OCI-LY3 (cell line): Measurements from ENCODE around the gene GALNT2.

ENCODE experiments used
- H2AFZ ChIP-seq: fragments of 200-600, 300-600 bp; shearing (Covaris generic); 2 replicates; pipeline ENCODE4 v1.6.0; 2014; ENCODE audit warnings: antibody characterized with exemption, low read depth, low read length
- H3K27ac ChIP-seq: fragments of 200-600, 300-600 bp; sonication (generic); 2 replicates; pipeline ENCODE4 v1.5.1; 2014; ENCODE audit warnings: mild to moderate bottlenecking, low read length, moderate library complexity, mixed read lengths
- H3K27me3 ChIP-seq: fragments of 200-600, 300-600 bp; sonication (generic); 2 replicates; pipeline ENCODE4 v1.6.1; 2014; ENCODE audit warnings: low read depth, low read length, mixed read lengths
- H3K36me3 ChIP-seq: fragments of 200-600, 300-600 bp; sonication (generic); replicated peaks from 2 replicates; pipeline ENCODE3; 2014; ENCODE audit warnings: low read depth, low read length, mixed read lengths
- H3K4me1 ChIP-seq: fragments of 300-600, 200-600 bp; sonication (generic); 2 replicates; pipeline ENCODE4 v1.6.1; 2014; ENCODE audit warnings: low read length, mixed read lengths
- H3K4me2 ChIP-seq: fragments of 200-600, 300-600 bp; sonication (generic); 2 replicates; pipeline ENCODE4 v1.6.1; 2014; ENCODE audit warnings: low read length, mixed read lengths
- H3K4me3 ChIP-seq: fragments of 300-600, 200-600 bp; sonication (generic); 2 replicates; pipeline ENCODE4 v1.5.1; 2014; ENCODE audit warnings: antibody characterized with exemption, mild to moderate bottlenecking, low read length, moderate library complexity
- H3K79me2 ChIP-seq: fragments of 300-600, 200-600 bp; shearing (Covaris generic); 2 replicates; pipeline ENCODE4 v1.6.1; 2014; ENCODE audit warnings: mild to moderate bottlenecking, low read length, mixed read lengths
- H3K9ac ChIP-seq: fragments of 300-600, 200-600 bp; shearing (Covaris generic); 2 replicates; pipeline ENCODE4 v1.6.0; 2014; ENCODE audit warnings: mild to moderate bottlenecking, low read length, moderate library complexity
- H3K9me3 ChIP-seq: fragments of 200-600, 300-600 bp; shearing (Covaris generic); 2 replicates; pipeline ENCODE4 v1.6.1; 2014; ENCODE audit warnings: low read length, mixed read lengths; ENCODE audit not compliant: insufficient read depth
- H4K20me1 ChIP-seq: fragments of 200-600, 300-600 bp; sonication (generic); 2 replicates; pipeline ENCODE4 v1.6.1; 2016; ENCODE audit warnings: low read length, mixed read lengths; ENCODE audit not compliant: insufficient read depth
- EZH2phosphoT487 ChIP-seq: fragments of 200-600 bp; shearing (Covaris generic); IDR thresholded peaks from 2 replicates; pipeline ENCODE4 v1.6.1; 2018; ENCODE audit warnings: antibody characterized with exemption, mixed run types, low read depth
- TF ChIP-seq, protein P1 (sequence below): fragments of 200-600, 300-600 bp; sonication (generic); IDR thresholded peaks from 2 replicates; pipeline ENCODE4 v1.5.1; 2014; ENCODE audit warnings: antibody characterized with exemption, low read length, low read depth

Gene GALNT2

DNA sequence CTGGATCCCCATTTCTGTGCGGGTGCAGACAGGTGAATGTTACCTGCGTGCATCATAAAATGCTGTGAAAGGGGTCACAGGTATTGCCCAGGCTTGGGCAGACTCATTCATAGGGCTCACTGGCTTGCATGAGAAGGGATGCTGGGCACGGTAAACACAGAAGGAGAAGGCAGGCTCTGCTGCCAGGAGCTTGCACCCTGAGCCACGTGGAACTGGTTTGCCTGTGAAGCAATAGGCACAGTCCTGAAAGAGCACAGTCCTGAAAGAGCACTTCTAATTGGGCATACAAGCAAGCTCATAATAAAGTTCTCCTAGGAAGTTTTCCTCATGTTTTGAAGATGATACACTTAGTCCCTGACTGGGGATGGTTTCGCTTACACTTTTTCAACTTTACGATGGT lies 40.9 kb downstream of the GALNT2 start:
- H3K4me3 ChIP-seq = no peak overlapping the region
- peaks cover 62% of the 10 kb centered on the region for H4K20me1 ChIP-seq
- H3K27ac ChIP-seq = no peak overlapping the region
- peak overlapping the region; percentile 65; the same call in 1 of the 2 replicates for H3K4me2 ChIP-seq
- TF ChIP-seq, protein P1, sequence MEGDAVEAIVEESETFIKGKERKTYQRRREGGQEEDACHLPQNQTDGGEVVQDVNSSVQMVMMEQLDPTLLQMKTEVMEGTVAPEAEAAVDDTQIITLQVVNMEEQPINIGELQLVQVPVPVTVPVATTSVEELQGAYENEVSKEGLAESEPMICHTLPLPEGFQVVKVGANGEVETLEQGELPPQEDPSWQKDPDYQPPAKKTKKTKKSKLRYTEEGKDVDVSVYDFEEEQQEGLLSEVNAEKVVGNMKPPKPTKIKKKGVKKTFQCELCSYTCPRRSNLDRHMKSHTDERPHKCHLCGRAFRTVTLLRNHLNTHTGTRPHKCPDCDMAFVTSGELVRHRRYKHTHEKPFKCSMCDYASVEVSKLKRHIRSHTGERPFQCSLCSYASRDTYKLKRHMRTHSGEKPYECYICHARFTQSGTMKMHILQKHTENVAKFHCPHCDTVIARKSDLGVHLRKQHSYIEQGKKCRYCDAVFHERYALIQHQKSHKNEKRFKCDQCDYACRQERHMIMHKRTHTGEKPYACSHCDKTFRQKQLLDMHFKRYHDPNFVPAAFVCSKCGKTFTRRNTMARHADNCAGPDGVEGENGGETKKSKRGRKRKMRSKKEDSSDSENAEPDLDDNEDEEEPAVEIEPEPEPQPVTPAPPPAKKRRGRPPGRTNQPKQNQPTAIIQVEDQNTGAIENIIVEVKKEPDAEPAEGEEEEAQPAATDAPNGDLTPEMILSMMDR = no peak
- TF ChIP-seq EZH2phosphoT487 = no peak
- H2AFZ ChIP-seq = no peak overlapping the region
- peaks cover 100% of the 10 kb centered on the region for H3K4me1 ChIP-seq
- no peaks in the 10 kb centered on the region; the same call in 1 of the 2 replicates for H3K27me3 ChIP-seq
- H3K79me2 ChIP-seq = peaks cover 84% of the 10 kb centered on the region
- no peak overlapping the region for H3K9ac ChIP-seq
- H3K36me3 ChIP-seq = peaks cover 4% of the 10 kb centered on the region
- no peaks in the 10 kb centered on the region for H3K9me3 ChIP-seq

DNA sequence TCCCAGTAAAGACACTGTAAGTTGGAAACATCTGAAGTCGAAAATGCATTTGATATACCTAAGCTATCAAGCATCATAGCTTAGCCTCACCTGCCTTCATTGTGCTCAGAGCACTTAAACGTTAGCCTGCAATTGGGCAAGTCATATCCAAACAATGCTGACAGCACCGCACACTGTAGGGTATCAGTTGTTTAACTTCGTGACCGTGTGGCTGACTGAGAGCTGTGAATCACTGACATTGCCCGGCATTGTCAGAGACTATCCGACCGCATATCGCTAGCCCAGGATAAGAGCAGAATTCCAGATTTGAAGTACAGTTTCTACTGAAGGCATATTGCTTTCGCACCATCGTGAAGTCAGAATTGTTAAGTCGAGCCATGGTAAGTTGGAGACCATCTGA lies 41.5 kb downstream of the GALNT2 start:
- no peaks in the 10 kb centered on the region for H3K9me3 ChIP-seq
- no peaks in the 10 kb centered on the region; the same call in 1 of the 2 replicates for H3K27me3 ChIP-seq
- peaks cover 64% of the 10 kb centered on the region for H4K20me1 ChIP-seq
- no peak overlapping the region for H3K27ac ChIP-seq
- H3K4me1 ChIP-seq = peaks cover 100% of the 10 kb centered on the region
- H3K36me3 ChIP-seq = peaks cover 4% of the 10 kb centered on the region
- no peak overlapping the region for H3K4me3 ChIP-seq
- no peak overlapping the region for H2AFZ ChIP-seq
- H3K4me2 ChIP-seq = peak overlapping the region; percentile 65
- peaks cover 84% of the 10 kb centered on the region for H3K79me2 ChIP-seq
- H3K9ac ChIP-seq = no peak overlapping the region
- no peak for TF ChIP-seq EZH2phosphoT487
- TF ChIP-seq, protein P1 = no peak

GRCh38 chr1:230109066-230109465 lies 42.0 kb downstream of the GALNT2 start:
- Histone ChIP-seq H3K9ac (peak overlapping the region; percentile 17; the same call in 1 of the 2 replicates), H3K27ac (peak overlapping the region; percentile 79), H3K4me1 (peaks cover 100% of the 10 kb centered on the region), H2AFZ (no peak overlapping the region), H3K9me3 (no peaks in the 10 kb centered on the region), H4K20me1 (peaks cover 66% of the 10 kb centered on the region), H3K4me3 (peak overlapping the region; percentile 60), H3K79me2 (peaks cover 84% of the 10 kb centered on the region), H3K36me3 (peaks cover 8% of the 10 kb centered on the region), H3K4me2 (peak overlapping the region; percentile 65), H3K27me3 (no peaks in the 10 kb centered on the region; the same call in 1 of the 2 replicates)
- TF ChIP-seq, protein P1 = no peak
- TF ChIP-seq EZH2phosphoT487 = no peak

GRCh38 chr1:230109895-230110667 lies 43.0 kb downstream of the GALNT2 start:
- Histone ChIP-seq H3K4me1 (peaks cover 90% of the 10 kb centered on the region), H3K4me3 (peak overlapping the region; percentile 60), H2AFZ (no peak overlapping the region), H3K27me3 (no peaks in the 10 kb centered on the region; the same call in 1 of the 2 replicates), H3K27ac (peak overlapping the region; percentile 79), H3K36me3 (peaks cover 14% of the 10 kb centered on the region), H3K9me3 (no peaks in the 10 kb centered on the region), H3K4me2 (peak overlapping the region; percentile 65), H3K79me2 (peaks cover 81% of the 10 kb centered on the region), H4K20me1 (peaks cover 66% of the 10 kb centered on the region), H3K9ac (peak overlapping the region; percentile 27)
- TF ChIP-seq, protein P1 = peak; percentile 51
- TF ChIP-seq EZH2phosphoT487 = no peak
